GM19324 (cell line): ENCODE measurements around the gene PKP4.

Experiments
- ATAC-seq: cut with Tn5 transposase; IDR thresholded peaks from one replicate; pipeline ENCODE4 v1.9.1; 2021; ENCODE audit warnings: mild to moderate bottlenecking, moderate library complexity; ENCODE audit not compliant: unreplicated experiment, low FRiP score

The PKP4 gene

GRCh38 chr2:158637357-158637756 lies 180.6 kb downstream of the PKP4 start:
- no peak for ATAC-seq

- ATAC-seq, result no peak
These were observed 187.4 kb downstream of the PKP4 start for GRCh38 chr2:158644139-158644538.

- ATAC-seq, result no peak
These were observed 188.5 kb downstream of the PKP4 start for GRCh38 chr2:158645299-158645698.

GRCh38 chr2:158647436-158648231 lies 190.9 kb downstream of the PKP4 start:
- ATAC-seq, result no peak

GRCh38 chr2:158649846-158650245 lies 193.1 kb downstream of the PKP4 start:
- no peak for ATAC-seq

- ATAC-seq, result no peak
These were observed 194.1 kb downstream of the PKP4 start for GRCh38 chr2:158650646-158651357.

- ATAC-seq, result no peak
These were observed 194.8 kb downstream of the PKP4 start for GRCh38 chr2:158651358-158652057.

GRCh38 chr2:158655628-158656027 lies 198.9 kb downstream of the PKP4 start:
- ATAC-seq, result no peak

- no peak for ATAC-seq
These were observed 199.9 kb downstream of the PKP4 start for GRCh38 chr2:158656492-158657229.

- no peak for ATAC-seq
These were observed 201.6 kb downstream of the PKP4 start for GRCh38 chr2:158658396-158658795.

GRCh38 chr2:158659483-158659882 lies 202.7 kb downstream of the PKP4 start:
- ATAC-seq, result no peak

GRCh38 chr2:158661231-158661630 lies 204.5 kb downstream of the PKP4 start:
- no peak for ATAC-seq

- ATAC-seq, result no peak
These were observed 205.7 kb downstream of the PKP4 start for GRCh38 chr2:158662421-158662820.

- ATAC-seq, result no peak
These were observed 207.0 kb downstream of the PKP4 start for GRCh38 chr2:158663796-158664195.

- ATAC-seq, result no peak
These were observed 208.2 kb downstream of the PKP4 start for GRCh38 chr2:158664987-158665386.

- ATAC-seq, result no peak
These were observed 209.0 kb downstream of the PKP4 start for GRCh38 chr2:158665536-158666302.

GRCh38 chr2:158666969-158667368 lies 210.2 kb downstream of the PKP4 start:
- no peak for ATAC-seq

- ATAC-seq, result no peak
These were observed 210.8 kb downstream of the PKP4 start for GRCh38 chr2:158667586-158667985.

- ATAC-seq, result no peak
These were observed 211.4 kb downstream of the PKP4 start for GRCh38 chr2:158668001-158668765.
